Nephron (organoid): ENCODE measurements around the gene POLR1B.

Experiments used
- H3K27ac Mint-ChIP-seq, 3 experiments: 2 replicates each; pipeline ENCODE4 v1.8.0; 2020; ENCODE audit warnings: mixed read lengths in 3 of 3, mild to moderate bottlenecking in 2 of 3, moderate library complexity in 1 of 3
- H3K27me3 Mint-ChIP-seq: 2 replicates; pipeline ENCODE4 v1.8.0; 2021; ENCODE audit warnings: low read depth, mild to moderate bottlenecking, moderate library complexity, mixed read lengths
- H3K36me3 Mint-ChIP-seq: 2 replicates; pipeline ENCODE4 v1.8.0; 2020; ENCODE audit warnings: low read depth, mixed read lengths
- H3K4me1 Mint-ChIP-seq: 2 replicates; pipeline ENCODE4 v1.8.0; 2020; ENCODE audit warnings: mixed read lengths
- H3K4me3 Mint-ChIP-seq, 3 experiments: 2 replicates each; pipeline ENCODE4 v1.8.0; 2020; ENCODE audit warnings: mild to moderate bottlenecking in 3 of 3, mixed read lengths in 3 of 3, moderate library complexity in 2 of 3
- H3K9me3 Mint-ChIP-seq: 2 replicates; pipeline ENCODE4 v1.8.0; 2020; ENCODE audit warnings: mixed read lengths
- TF ChIP-seq, protein P1 (sequence below), 3 experiments: fragments of 200-600 bp; sonication (generic); IDR thresholded peaks; one replicate each; pipeline ENCODE4 v1.5.0; 2021; ENCODE audit warnings: antibody characterized with exemption in 3 of 3; ENCODE audit not compliant: unreplicated experiment in 3 of 3

The POLR1B gene

DNA sequence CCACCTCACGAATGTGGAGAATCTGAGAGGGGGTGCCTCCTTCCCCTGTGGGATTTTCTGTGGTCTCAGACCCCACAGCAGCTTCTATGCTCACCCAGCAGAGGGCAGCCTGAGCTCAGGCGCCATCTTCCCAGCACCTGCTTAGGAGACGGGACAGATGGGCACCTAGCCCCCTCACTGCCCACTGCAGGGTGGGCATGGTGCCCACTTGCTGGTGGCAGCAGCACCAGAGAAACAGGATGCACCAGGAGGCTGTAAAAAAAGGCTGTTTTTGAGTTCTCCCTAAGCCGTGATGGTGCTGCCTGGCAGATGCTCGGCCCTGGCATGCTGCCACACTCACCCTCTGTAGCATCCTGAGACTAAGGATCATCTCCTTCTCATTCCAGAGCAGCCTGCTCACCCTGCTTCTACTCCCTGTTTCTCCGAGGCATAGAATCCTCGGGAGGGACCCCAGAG lies 84.4 kb downstream of the POLR1B start:
- peaks cover 28% of the 10 kb centered on the region for H3K4me1 Mint-ChIP-seq
- H3K4me3 Mint-ChIP-seq = no peak overlapping the region
- TF ChIP-seq, protein P1, sequence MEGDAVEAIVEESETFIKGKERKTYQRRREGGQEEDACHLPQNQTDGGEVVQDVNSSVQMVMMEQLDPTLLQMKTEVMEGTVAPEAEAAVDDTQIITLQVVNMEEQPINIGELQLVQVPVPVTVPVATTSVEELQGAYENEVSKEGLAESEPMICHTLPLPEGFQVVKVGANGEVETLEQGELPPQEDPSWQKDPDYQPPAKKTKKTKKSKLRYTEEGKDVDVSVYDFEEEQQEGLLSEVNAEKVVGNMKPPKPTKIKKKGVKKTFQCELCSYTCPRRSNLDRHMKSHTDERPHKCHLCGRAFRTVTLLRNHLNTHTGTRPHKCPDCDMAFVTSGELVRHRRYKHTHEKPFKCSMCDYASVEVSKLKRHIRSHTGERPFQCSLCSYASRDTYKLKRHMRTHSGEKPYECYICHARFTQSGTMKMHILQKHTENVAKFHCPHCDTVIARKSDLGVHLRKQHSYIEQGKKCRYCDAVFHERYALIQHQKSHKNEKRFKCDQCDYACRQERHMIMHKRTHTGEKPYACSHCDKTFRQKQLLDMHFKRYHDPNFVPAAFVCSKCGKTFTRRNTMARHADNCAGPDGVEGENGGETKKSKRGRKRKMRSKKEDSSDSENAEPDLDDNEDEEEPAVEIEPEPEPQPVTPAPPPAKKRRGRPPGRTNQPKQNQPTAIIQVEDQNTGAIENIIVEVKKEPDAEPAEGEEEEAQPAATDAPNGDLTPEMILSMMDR (IDR thresholded peaks at IDR 0.05; ENCODE audit: unreplicated experiment in 3 of 3) = peak; percentile 68 to 79 (median 78)
- H3K27me3 Mint-ChIP-seq = peaks cover 7% of the 10 kb centered on the region
- no peaks in the 10 kb centered on the region for H3K36me3 Mint-ChIP-seq
- H3K9me3 Mint-ChIP-seq = no peaks in the 10 kb centered on the region
- H3K27ac Mint-ChIP-seq = peak overlapping the region in 1 of 3 experiments; percentile 40
